Esophagus muscularis mucosa (tissue), 4 donors: ENCODE results near the gene HSPE1. TPM values are rescaled to one million over a fixed set of nuclear protein-coding genes. Genes with fewer than 3 reads are reported as not detected.

Source experiments
- DNase-seq: peaks from one replicate; pipeline ENCODE4 v3.0.0-alpha.2; 2017; ENCODE audit errors: extremely low spot score
- H3K27ac ChIP-seq, 4 donors: fragments of 200-600 bp; sonication (generic); replicated peaks in 1 of 4; 1 replicate in 3 of 4; 2 replicates in 1 of 4; pipeline ENCODE4 v1.5.1; 2016 to 2019; ENCODE audit warnings: mild to moderate bottlenecking in 1 of 4
- H3K27me3 ChIP-seq, 4 donors: fragments of 200-600 bp; sonication (generic); one replicate each; pipeline versions ENCODE4 v1.5.1 to v1.6.0; 2016 to 2019
- H3K36me3 ChIP-seq, 4 donors: fragments of 200-600 bp; sonication (generic); one replicate each; pipeline ENCODE4 v1.5.1; 2016 to 2019
- H3K4me1 ChIP-seq, 4 donors: fragments of 200-600 bp; sonication (generic); one replicate each; pipeline ENCODE4 v1.5.1; 2016 to 2019
- H3K4me3 ChIP-seq, 4 donors: fragments of 200-600 bp; sonication (generic); 1 replicate in 2 of 4; 2 replicates in 2 of 4; pipeline ENCODE4 v1.5.1; 2016 to 2019; ENCODE audit warnings: mild to moderate bottlenecking in 4 of 4, moderate library complexity in 1 of 4
- H3K9me3 ChIP-seq, 4 donors: fragments of 200-600 bp; sonication (generic); 1 replicate in 3 of 4; 2 replicates in 1 of 4; pipeline ENCODE4 v1.5.1; 2016 to 2019
- EP300 ChIP-seq: sonication (generic); formaldehyde crosslinking; IDR thresholded peaks from one replicate; pipeline ENCODE4 v1.6.1; 2017; ENCODE audit warnings: antibody characterized with exemption
- POLR2A ChIP-seq: fragments of 450-650 bp; IDR thresholded peaks from one replicate; pipeline ENCODE4 v1.6.1; 2017; ENCODE audit warnings: antibody characterized with exemption, moderate library complexity, mild to moderate bottlenecking, low read depth
- POLR2AphosphoS5 ChIP-seq, 2 donors: sonication (generic); formaldehyde crosslinking; IDR thresholded peaks; one replicate each; pipeline ENCODE4 v1.6.1; 2017; ENCODE audit warnings: antibody characterized with exemption in 2 of 2
- WGBS: methylation state at CpG from one replicate; pipeline ENCODE4 v1.1.5; 2018; 5-methylcytosine and 5-hydroxymethylcytosine counted together
- intact Hi-C: fragments of 100-400 bp; cut with DNase I; formaldehyde crosslinking; loops from one replicate; pipeline ENCODE4 v1.15.1; 2023
- total RNA-seq, 4 donors: library from RNA; depleted of rRNA; stranded (reverse); fragments of >200 nt; gene quantifications; one replicate each; pipeline versions ENCODE4 v1.1.0 to v1.2.1, GENCODE V29; 2016
- TF ChIP-seq, protein P1 (sequence below), 3 experiments: fragments of 200-600 bp in 2 of 3; fragments of 450-650 bp in 1 of 3; sonication (generic) in 2 of 3; IDR thresholded peaks; one replicate each; pipeline ENCODE4 v1.5.1; 2017 to 2019; ENCODE audit warnings: antibody characterized with exemption in 3 of 3, mild to moderate bottlenecking in 2 of 3, moderate library complexity in 1 of 3

Gene HSPE1
- total RNA-seq, 4 donors from 2014 or later = 46.7 to 93.4 (median 65.2) TPM

GRCh38 chr2:197500503-197501131 lies 438 bp downstream of the HSPE1 start:
- intact Hi-C loops = no loop called here
- Histone ChIP-seq H3K9me3 (no peaks in the 10 kb centered on the region), H3K4me1 (peaks cover 36 to 59% (median 49%) of the 10 kb centered on the region in 4 donors), H3K36me3 (peaks cover 0 to 57% (median 36%) of the 10 kb centered on the region in 4 donors), H3K27me3 (no peaks in the 10 kb centered on the region), H3K27ac (peak overlapping the region; percentile 95 to 99 (median 98)), H3K4me3 (peak overlapping the region; percentile 80 to 92 (median 90))
- TF ChIP-seq POLR2AphosphoS5 (IDR thresholded peaks at IDR 0.05) = no peak
- TF ChIP-seq POLR2A = no peak
- no peak for TF ChIP-seq EP300
- TF ChIP-seq, protein P1, sequence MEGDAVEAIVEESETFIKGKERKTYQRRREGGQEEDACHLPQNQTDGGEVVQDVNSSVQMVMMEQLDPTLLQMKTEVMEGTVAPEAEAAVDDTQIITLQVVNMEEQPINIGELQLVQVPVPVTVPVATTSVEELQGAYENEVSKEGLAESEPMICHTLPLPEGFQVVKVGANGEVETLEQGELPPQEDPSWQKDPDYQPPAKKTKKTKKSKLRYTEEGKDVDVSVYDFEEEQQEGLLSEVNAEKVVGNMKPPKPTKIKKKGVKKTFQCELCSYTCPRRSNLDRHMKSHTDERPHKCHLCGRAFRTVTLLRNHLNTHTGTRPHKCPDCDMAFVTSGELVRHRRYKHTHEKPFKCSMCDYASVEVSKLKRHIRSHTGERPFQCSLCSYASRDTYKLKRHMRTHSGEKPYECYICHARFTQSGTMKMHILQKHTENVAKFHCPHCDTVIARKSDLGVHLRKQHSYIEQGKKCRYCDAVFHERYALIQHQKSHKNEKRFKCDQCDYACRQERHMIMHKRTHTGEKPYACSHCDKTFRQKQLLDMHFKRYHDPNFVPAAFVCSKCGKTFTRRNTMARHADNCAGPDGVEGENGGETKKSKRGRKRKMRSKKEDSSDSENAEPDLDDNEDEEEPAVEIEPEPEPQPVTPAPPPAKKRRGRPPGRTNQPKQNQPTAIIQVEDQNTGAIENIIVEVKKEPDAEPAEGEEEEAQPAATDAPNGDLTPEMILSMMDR (IDR thresholded peaks at IDR 0.05) = no peak
- WGBS = 0% methylated on average over 13 of the region's 30 CpGs
- no peak for DNase-seq

DNA sequence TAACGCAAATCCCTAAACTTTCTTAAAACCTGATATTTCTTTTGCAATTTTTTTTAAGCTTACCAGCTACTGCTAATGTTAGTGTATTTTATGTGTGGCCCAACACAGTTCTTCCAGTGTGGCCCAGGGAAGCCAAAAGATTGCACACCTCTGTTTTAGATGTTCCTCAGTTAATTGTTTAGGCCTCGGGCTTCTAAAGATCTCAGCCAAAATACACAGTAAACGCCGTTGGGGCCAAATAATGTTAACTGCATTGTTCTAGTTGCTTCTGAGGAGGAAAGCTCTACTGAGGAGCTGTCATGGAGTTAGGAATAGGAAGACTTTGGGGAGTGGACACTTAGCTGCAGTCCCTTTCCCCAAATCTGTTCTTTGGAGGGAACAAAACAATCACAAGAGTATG lies 2.0 kb downstream of the HSPE1 start:
- Histone ChIP-seq H3K4me3 (no peak overlapping the region), H3K27me3 (no peaks in the 10 kb centered on the region), H3K36me3 (peaks cover 0 to 41% (median 21%) of the 10 kb centered on the region in 4 donors), H3K27ac (peak overlapping the region in 2 of 4 donors; percentile 98 to 99), H3K4me1 (peaks cover 32 to 43% (median 35%) of the 10 kb centered on the region in 4 donors), H3K9me3 (no peaks in the 10 kb centered on the region)
- 70% methylated on average over 4 of the region's 4 CpGs for WGBS
- intact Hi-C loops = no loop called here
- DNase-seq = no peak
- TF ChIP-seq POLR2A = no peak
- TF ChIP-seq, protein P1 (IDR thresholded peaks at IDR 0.05) = no peak
- TF ChIP-seq EP300 = no peak
- TF ChIP-seq POLR2AphosphoS5 (IDR thresholded peaks at IDR 0.05) = no peak

- peaks cover 27 to 38% (median 30%) of the 10 kb centered on the region in 4 donors for H3K4me1 ChIP-seq
- H3K9me3 ChIP-seq = no peaks in the 10 kb centered on the region
- 75% methylated on average over 4 of the region's 4 CpGs for WGBS
- H3K27me3 ChIP-seq = no peaks in the 10 kb centered on the region
- H3K4me3 ChIP-seq = no peak overlapping the region
- no peak for DNase-seq
- H3K27ac ChIP-seq = peak overlapping the region in 1 of 4 donors; percentile 98
- intact Hi-C loops = no loop called here
- no peak for TF ChIP-seq POLR2AphosphoS5 (IDR thresholded peaks at IDR 0.05)
- no peak for TF ChIP-seq POLR2A
- TF ChIP-seq EP300 = no peak
- TF ChIP-seq, protein P1 (IDR thresholded peaks at IDR 0.05) = no peak
- H3K36me3 ChIP-seq = peaks cover 0 to 38% (median 21%) of the 10 kb centered on the region in 4 donors
These were observed 2.5 kb downstream of the HSPE1 start for GRCh38 chr2:197502685-197503084.

DNA sequence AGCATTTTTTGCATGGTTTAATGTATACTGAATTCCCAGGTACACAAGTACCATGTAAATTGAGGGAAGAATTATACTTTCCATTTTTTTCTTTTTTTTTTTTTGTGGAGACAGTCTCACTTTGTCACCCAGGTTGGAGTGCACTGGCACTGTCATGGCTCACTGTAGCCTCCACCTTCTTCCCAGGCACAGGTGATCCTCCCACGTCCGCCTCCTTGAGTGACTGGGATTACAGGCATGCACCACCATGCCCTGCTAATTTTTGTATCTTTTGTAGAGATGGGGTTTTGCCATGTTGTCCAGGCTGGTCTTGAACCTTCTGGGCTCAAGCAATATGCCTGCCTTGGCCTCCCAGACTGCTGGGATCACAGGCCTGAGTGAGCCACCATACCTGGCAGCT lies 3.8 kb downstream of the HSPE1 start:
- Histone ChIP-seq H3K4me3 (no peak overlapping the region), H3K36me3 (peaks cover 0 to 34% (median 21%) of the 10 kb centered on the region in 4 donors), H3K9me3 (no peaks in the 10 kb centered on the region), H3K27me3 (no peaks in the 10 kb centered on the region), H3K4me1 (peaks cover 17 to 25% (median 19%) of the 10 kb centered on the region in 4 donors), H3K27ac (no peak overlapping the region)
- DNase-seq = no peak
- intact Hi-C loops = no loop called here
- TF ChIP-seq, protein P1 (IDR thresholded peaks at IDR 0.05) = no peak
- TF ChIP-seq EP300 (no peak), POLR2AphosphoS5 (IDR thresholded peaks at IDR 0.05) (no peak), POLR2A (no peak)
- 95% methylated on average over 2 of the region's 2 CpGs for WGBS

GRCh38 chr2:197504512-197504911 lies 4.3 kb downstream of the HSPE1 start:
- H3K9me3 ChIP-seq = no peaks in the 10 kb centered on the region
- H3K27ac ChIP-seq = no peak overlapping the region
- intact Hi-C loops = no loop called here
- H3K4me1 ChIP-seq = peaks cover 17 to 23% (median 19%) of the 10 kb centered on the region in 4 donors
- no peak overlapping the region for H3K4me3 ChIP-seq
- WGBS = 98% methylated on average over 6 of the region's 6 CpGs
- peaks cover 0 to 34% (median 21%) of the 10 kb centered on the region in 4 donors for H3K36me3 ChIP-seq
- DNase-seq = no peak
- TF ChIP-seq EP300 = no peak
- TF ChIP-seq POLR2A = no peak
- TF ChIP-seq, protein P1 (IDR thresholded peaks at IDR 0.05) = no peak
- no peak for TF ChIP-seq POLR2AphosphoS5 (IDR thresholded peaks at IDR 0.05)
- no peaks in the 10 kb centered on the region for H3K27me3 ChIP-seq
